CD4-positive, alpha-beta memory T cell (primary cell): ENCODE results near the gene SERINC3. TPM values are rescaled to one million over a fixed set of nuclear protein-coding genes. Genes with fewer than 3 reads are reported as not detected.

Source experiments
- CTCF ChIA-PET: fragments of 350-600 bp; sonication (Branson Sonifier 250); formaldehyde crosslinking; loops from one replicate; lab custom pipeline; 2021; ENCODE audit warnings: inconsistent platforms; ENCODE audit not compliant: partially characterized antibody; lab: Charles Lee
- POLR2A ChIA-PET: fragments of 350-600 bp; sonication (Branson Sonifier 250); formaldehyde crosslinking; loops from one replicate; lab custom pipeline; 2021; ENCODE audit not compliant: partially characterized antibody; lab: Charles Lee
- DNase-seq, 5 donors: peaks; one replicate each; pipeline versions ENCODE4 v3.0.0 to v3.0.0-alpha.2; 2020 to 2022; ENCODE audit warnings: mixed read lengths in 1 of 5
- H3K27ac ChIP-seq: one replicate; pipeline ENCODE4 v1.7.0; 2013; ENCODE audit warnings: low read depth, low read length
- H3K27me3 ChIP-seq: 2 replicates; pipeline ENCODE4 v1.7.0; 2013; ENCODE audit warnings: mild to moderate bottlenecking, low read length, moderate library complexity; ENCODE audit not compliant: insufficient read depth
- H3K36me3 ChIP-seq: 2 replicates; pipeline ENCODE4 v1.7.0; 2013; ENCODE audit warnings: mild to moderate bottlenecking, low read length, moderate library complexity; ENCODE audit not compliant: insufficient read depth
- H3K4me1 ChIP-seq: 2 replicates; pipeline ENCODE4 v1.7.0; 2013; ENCODE audit warnings: mild to moderate bottlenecking, low read length, moderate library complexity; ENCODE audit not compliant: insufficient read depth
- H3K4me3 ChIP-seq, 2 donors: one replicate each; pipeline ENCODE4 v1.7.0; 2013; ENCODE audit warnings: low read length in 2 of 2, mild to moderate bottlenecking in 1 of 2
- H3K9me3 ChIP-seq, 2 donors: one replicate each; pipeline ENCODE4 v1.7.0; 2013; ENCODE audit warnings: low read length in 2 of 2, control low read depth in 1 of 2; ENCODE audit not compliant: control insufficient read depth in 1 of 2
- H3K27ac Mint-ChIP-seq, 7 donors: one replicate each; pipeline ENCODE4 v1.8.0; 2020 to 2021; ENCODE audit warnings: mixed read lengths in 7 of 7, mild to moderate bottlenecking in 6 of 7, inconsistent platforms in 3 of 7, moderate library complexity in 3 of 7
- H3K27me3 Mint-ChIP-seq, 2 donors: one replicate each; pipeline ENCODE4 v1.8.0; 2020 to 2021; ENCODE audit warnings: mixed read lengths in 2 of 2
- H3K36me3 Mint-ChIP-seq, 2 donors: one replicate each; pipeline ENCODE4 v1.8.0; 2020 to 2021; ENCODE audit warnings: mixed read lengths in 2 of 2, inconsistent platforms in 1 of 2, mild to moderate bottlenecking in 1 of 2
- H3K4me1 Mint-ChIP-seq, 4 donors: one replicate each; pipeline ENCODE4 v1.8.0; 2020 to 2021; ENCODE audit warnings: mixed read lengths in 4 of 4, mild to moderate bottlenecking in 1 of 4
- H3K4me3 Mint-ChIP-seq, 8 donors: one replicate each; pipeline ENCODE4 v1.8.0; 2020 to 2021; ENCODE audit warnings: mixed read lengths in 8 of 8, mild to moderate bottlenecking in 7 of 8, moderate library complexity in 6 of 8, inconsistent platforms in 3 of 8
- H3K9me3 Mint-ChIP-seq, 8 donors: one replicate each; pipeline ENCODE4 v1.8.0; 2020 to 2021; ENCODE audit warnings: mixed read lengths in 8 of 8, mild to moderate bottlenecking in 5 of 8, inconsistent platforms in 3 of 8, moderate library complexity in 1 of 8
- intact Hi-C: fragments of 100-400 bp; cut with micrococcal nuclease; formaldehyde crosslinking; loops from one replicate; pipeline ENCODE4 v1.15.1; 2023
- polyA plus RNA-seq, 2 donors: library from polyadenylated mRNA; unstranded; fragments of 300-500 nt; fragmentation: Illumina TruSeq; gene quantifications; one replicate each; pipeline ENCODE4 v1.2.3, GENCODE V29; 2021
- total RNA-seq, 2 experiments: library from RNA; stranded (reverse); gene quantifications; one replicate each; pipeline ENCODE4 v1.2.3, GENCODE V29; 2021

The SERINC3 gene
- total and polyA plus RNA-seq, 4 experiments from 2014 or later: 84.8 to 212 (median 137) TPM

DNA sequence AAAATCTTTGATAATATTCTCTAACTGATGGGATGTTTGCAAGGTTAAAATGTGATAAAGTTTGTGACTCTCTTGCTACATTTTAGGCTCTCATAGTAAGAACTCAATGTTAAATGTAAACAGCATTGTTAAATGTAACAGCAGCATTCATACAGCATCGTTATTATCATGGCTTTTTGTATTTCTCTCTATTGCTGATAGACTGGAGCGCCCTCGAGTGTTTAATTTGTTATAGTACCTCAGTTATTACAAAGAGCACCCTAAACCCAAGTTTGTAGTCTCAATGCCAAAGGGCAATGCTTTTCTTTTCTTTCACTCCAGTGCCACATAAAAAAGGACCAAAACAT lies 61.1 kb downstream of the SERINC3 start:
- Histone ChIP-seq H3K4me3 (no peak overlapping the region), H3K36me3 (no peaks in the 10 kb centered on the region), H3K4me1 (no peaks in the 10 kb centered on the region), H3K27ac (no peak overlapping the region), H3K27me3 (no peaks in the 10 kb centered on the region), H3K9me3 (no peaks in the 10 kb centered on the region)
- peak in 3 of 5 donors; percentile 6 to 9 (median 9) for DNase-seq
- ChIA-PET CTCF (interaction anchor here (1.1 to 3.1 kb wide), 4 partner anchors 146 to 245 kb away, joined by 3 to 17 read pairs (median 6); partner anchors contain the start of gene FITM2), POLR2A (no interaction called here)
- H3K27me3 Mint-ChIP-seq: no peaks in the 10 kb centered on the region
- intact Hi-C loops: loop anchor here (1.0 to 5.0 kb wide), 3 partner anchors 73 to 344 kb away; no protein-coding TSS in a partner anchor
- no peak overlapping the region for H3K4me3 Mint-ChIP-seq
- no peaks in the 10 kb centered on the region for H3K4me1 Mint-ChIP-seq
- no peaks in the 10 kb centered on the region for H3K9me3 Mint-ChIP-seq
- H3K27ac Mint-ChIP-seq: no peak overlapping the region
- no peaks in the 10 kb centered on the region for H3K36me3 Mint-ChIP-seq

DNA sequence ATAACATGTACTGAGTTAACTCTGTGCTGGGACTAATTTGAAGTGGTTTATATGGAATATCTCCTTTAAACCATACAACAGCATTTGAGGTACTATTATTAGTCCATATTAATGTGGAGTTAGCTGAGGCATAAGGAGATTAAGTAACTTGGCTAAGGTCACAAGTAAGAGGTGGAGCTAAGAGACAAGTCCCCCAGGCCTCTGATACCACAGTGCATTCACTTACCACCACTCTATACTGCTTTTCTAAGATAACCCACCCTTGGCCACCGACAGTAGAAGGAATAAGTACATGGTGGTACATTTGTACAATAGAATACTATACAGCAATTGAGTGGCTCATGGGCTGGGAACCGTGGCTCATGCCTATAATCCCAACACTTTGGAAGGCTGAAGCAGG lies 62.6 kb downstream of the SERINC3 start:
- intact Hi-C loops: no loop called here
- no peaks in the 10 kb centered on the region for H3K27me3 Mint-ChIP-seq
- H3K4me3 Mint-ChIP-seq: no peak overlapping the region
- H3K9me3 Mint-ChIP-seq: no peaks in the 10 kb centered on the region
- H3K4me1 ChIP-seq: no peaks in the 10 kb centered on the region
- no peaks in the 10 kb centered on the region for H3K4me1 Mint-ChIP-seq
- no peaks in the 10 kb centered on the region for H3K36me3 Mint-ChIP-seq
- no peak overlapping the region for H3K27ac Mint-ChIP-seq
- H3K9me3 ChIP-seq: no peaks in the 10 kb centered on the region
- POLR2A ChIA-PET: no interaction called here
- no peak overlapping the region for H3K4me3 ChIP-seq
- no peak for DNase-seq
- H3K36me3 ChIP-seq: no peaks in the 10 kb centered on the region
- H3K27me3 ChIP-seq: no peaks in the 10 kb centered on the region
- H3K27ac ChIP-seq: no peak overlapping the region
- CTCF ChIA-PET: interaction anchor here (3.1 kb wide), 1 partner anchor 244 kb away, joined by 17 read pairs; no protein-coding TSS in a partner anchor

DNA sequence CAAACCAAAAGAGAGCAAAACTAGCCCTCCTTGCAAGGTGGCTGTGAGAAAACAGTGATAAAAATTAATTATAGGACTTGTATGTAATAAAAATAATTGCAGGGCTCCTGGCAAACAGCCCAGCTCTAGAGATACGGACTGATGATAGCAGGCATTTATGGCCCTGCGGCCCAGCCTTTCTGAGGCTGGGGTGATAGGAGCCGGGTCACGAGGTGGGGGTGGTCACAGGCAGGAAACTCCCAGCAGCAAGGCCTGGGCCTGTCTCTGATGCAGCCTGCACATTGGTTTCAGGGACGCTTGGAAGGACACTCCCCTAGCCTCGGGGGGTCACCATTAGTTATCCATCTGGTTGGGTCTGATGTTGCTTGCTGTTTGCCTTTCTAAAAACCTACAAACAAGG lies 64.9 kb downstream of the SERINC3 start:
- Histone ChIP-seq H3K9me3 (no peaks in the 10 kb centered on the region), H3K36me3 (no peaks in the 10 kb centered on the region), H3K27ac (no peak overlapping the region), H3K27me3 (no peaks in the 10 kb centered on the region), H3K4me3 (no peak overlapping the region), H3K4me1 (no peaks in the 10 kb centered on the region)
- CTCF ChIA-PET: no interaction called here
- POLR2A ChIA-PET: no interaction called here
- no peak for DNase-seq
- Mint-ChIP-seq H3K27me3 (peaks cover 0 to 2% of the 10 kb centered on the region in 2 donors), H3K4me3 (no peak overlapping the region), H3K27ac (no peak overlapping the region), H3K36me3 (no peaks in the 10 kb centered on the region), H3K4me1 (no peaks in the 10 kb centered on the region), H3K9me3 (no peaks in the 10 kb centered on the region)
- intact Hi-C loops: no loop called here

DNA sequence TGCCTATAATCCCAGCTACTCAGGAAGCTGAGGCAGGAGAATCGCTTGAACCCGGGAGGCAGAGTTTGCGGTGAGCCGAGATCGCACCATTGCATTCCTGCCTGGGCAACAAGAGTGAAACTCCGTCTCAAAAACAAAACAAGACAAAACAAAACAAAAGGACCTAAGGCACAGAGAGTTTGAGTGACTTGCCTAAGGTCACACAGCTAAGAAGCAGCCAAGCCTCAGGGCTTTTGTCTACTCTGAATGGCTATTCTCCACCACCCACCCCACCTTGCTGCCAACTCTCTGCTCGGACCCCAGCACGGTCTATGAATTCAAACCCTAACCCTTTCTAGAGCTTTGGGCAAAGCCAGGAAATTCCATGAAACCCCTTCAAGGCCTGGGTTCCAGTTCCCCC lies 65.3 kb downstream of the SERINC3 start:
- ChIA-PET CTCF (no interaction called here), POLR2A (no interaction called here)
- Mint-ChIP-seq H3K9me3 (no peaks in the 10 kb centered on the region), H3K4me3 (no peak overlapping the region), H3K27ac (no peak overlapping the region), H3K4me1 (no peaks in the 10 kb centered on the region), H3K27me3 (peaks cover 0 to 2% of the 10 kb centered on the region in 2 donors), H3K36me3 (no peaks in the 10 kb centered on the region)
- Histone ChIP-seq H3K4me1 (no peaks in the 10 kb centered on the region), H3K9me3 (no peaks in the 10 kb centered on the region), H3K4me3 (no peak overlapping the region), H3K27me3 (no peaks in the 10 kb centered on the region), H3K27ac (no peak overlapping the region), H3K36me3 (no peaks in the 10 kb centered on the region)
- DNase-seq: no peak
- intact Hi-C loops: no loop called here

DNA sequence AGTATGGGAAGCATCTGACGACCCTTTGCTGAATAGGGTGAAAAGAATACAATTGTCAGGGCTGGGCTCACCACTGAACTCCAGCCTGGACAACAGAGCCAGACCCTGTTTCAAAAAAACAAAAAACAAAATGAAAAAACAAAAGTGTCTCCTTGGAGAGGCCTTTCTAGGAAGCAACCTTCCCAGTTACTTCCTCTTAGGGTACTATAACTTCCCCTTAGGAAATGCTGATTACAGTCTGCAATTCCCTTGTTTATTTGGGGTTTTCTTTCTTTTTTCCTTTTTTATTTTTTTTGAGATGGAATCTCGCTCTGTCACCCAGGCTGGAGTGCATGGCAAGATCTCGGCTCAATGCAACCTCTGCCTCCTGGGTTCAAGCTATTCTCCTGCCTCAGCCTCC lies 66.7 kb downstream of the SERINC3 start:
- CTCF ChIA-PET: no interaction called here

DNA sequence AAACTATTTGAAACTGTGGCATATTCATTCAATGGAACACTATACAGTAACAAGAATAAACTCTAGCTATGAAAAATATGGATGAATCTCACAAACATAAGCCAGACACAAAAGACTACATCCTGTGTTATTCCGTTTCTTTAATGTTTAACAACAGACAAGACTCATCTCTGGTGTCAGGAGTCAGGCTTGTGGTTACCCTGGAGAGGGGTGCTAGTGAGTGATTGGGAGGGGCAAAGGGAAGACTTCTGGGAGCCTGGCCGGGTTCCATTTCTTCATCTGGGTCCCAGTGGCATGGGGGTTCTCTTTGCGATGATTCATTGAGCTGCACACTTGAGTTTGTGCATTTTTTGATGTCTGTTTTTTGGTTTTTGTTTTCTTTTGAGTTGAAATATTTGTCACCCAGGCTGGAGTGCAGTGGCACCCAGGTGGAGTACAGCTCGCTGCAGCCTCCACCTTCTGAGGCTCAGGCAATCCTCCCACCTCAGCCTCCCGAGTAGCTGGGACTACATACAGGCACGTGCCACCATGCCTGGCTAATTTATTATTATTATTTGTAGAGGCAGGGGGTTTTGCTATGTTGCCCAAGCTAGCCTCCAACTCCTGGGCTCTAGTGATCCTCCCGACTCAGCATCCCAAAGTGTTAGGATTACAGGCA lies 67.4 kb downstream of the SERINC3 start:
- H3K27me3 ChIP-seq: no peaks in the 10 kb centered on the region
- no peaks in the 10 kb centered on the region for H3K9me3 Mint-ChIP-seq
- no peaks in the 10 kb centered on the region for H3K9me3 ChIP-seq
- POLR2A ChIA-PET: no interaction called here
- no peaks in the 10 kb centered on the region for H3K4me1 Mint-ChIP-seq
- no peak for DNase-seq
- no peak overlapping the region for H3K27ac Mint-ChIP-seq
- H3K4me3 Mint-ChIP-seq: no peak overlapping the region
- no peak overlapping the region for H3K4me3 ChIP-seq
- intact Hi-C loops: no loop called here
- H3K4me1 ChIP-seq: no peaks in the 10 kb centered on the region
- no peaks in the 10 kb centered on the region for H3K36me3 ChIP-seq
- H3K36me3 Mint-ChIP-seq: no peaks in the 10 kb centered on the region
- CTCF ChIA-PET: interaction anchor here (1.2 kb wide), 1 partner anchor 144 kb away, joined by 3 read pairs; the partner anchor contains the start of gene FITM2
- H3K27me3 Mint-ChIP-seq: peaks cover 2 to 4% of the 10 kb centered on the region in 2 donors
- no peak overlapping the region for H3K27ac ChIP-seq

More for the DNA sequence above, 66.7 kb downstream of the SERINC3 start:
- Mint-ChIP-seq H3K4me3 (no peak overlapping the region), H3K27me3 (peaks cover 2% of the 10 kb centered on the region in 2 donors), H3K27ac (no peak overlapping the region), H3K36me3 (no peaks in the 10 kb centered on the region), H3K4me1 (no peaks in the 10 kb centered on the region), H3K9me3 (no peaks in the 10 kb centered on the region)
- Histone ChIP-seq H3K27me3 (no peaks in the 10 kb centered on the region), H3K27ac (no peak overlapping the region), H3K36me3 (no peaks in the 10 kb centered on the region), H3K4me1 (no peaks in the 10 kb centered on the region), H3K4me3 (no peak overlapping the region), H3K9me3 (no peaks in the 10 kb centered on the region)
- POLR2A ChIA-PET: no interaction called here
- no peak for DNase-seq
- intact Hi-C loops: no loop called here

DNA sequence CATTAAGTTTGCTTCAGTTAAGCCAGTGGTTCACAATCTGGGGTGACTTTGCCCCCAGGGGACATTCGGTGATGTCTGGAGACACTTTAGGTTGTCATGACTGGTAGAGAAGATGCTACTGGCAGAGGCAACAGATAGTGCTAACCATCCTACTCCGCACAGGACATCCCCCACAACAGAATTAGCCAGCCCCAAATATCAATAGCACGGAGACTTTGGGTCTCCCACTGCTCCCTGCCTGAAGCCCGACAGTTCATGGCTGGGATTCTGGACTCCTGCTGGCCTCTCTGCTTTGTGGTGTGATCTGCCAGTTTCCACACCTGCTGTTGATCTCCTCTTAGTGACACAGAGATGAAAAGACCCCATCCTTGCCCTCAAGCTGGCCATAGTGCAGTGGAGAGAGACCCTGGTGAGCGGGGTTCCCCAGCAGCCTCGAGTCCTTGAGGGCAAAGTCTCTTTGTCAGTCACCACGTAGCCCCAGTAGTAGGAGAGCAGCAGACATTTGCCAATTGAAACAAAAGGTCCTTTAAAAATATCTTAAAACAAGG lies 70.9 kb downstream of the SERINC3 start:
- Histone ChIP-seq H3K4me1 (no peaks in the 10 kb centered on the region), H3K36me3 (no peaks in the 10 kb centered on the region), H3K9me3 (no peaks in the 10 kb centered on the region), H3K27me3 (no peaks in the 10 kb centered on the region), H3K4me3 (no peak overlapping the region), H3K27ac (no peak overlapping the region)
- no peak for DNase-seq
- no peaks in the 10 kb centered on the region for H3K36me3 Mint-ChIP-seq
- no peaks in the 10 kb centered on the region for H3K4me1 Mint-ChIP-seq
- intact Hi-C loops: no loop called here
- H3K9me3 Mint-ChIP-seq: no peaks in the 10 kb centered on the region
- H3K27me3 Mint-ChIP-seq: peaks cover 2 to 4% of the 10 kb centered on the region in 2 donors
- no peak overlapping the region for H3K4me3 Mint-ChIP-seq
- ChIA-PET CTCF (no interaction called here), POLR2A (no interaction called here)
- no peak overlapping the region for H3K27ac Mint-ChIP-seq
